GM12865 (cell line): ENCODE results near the gene CCDC136.

ENCODE experiments used
- DNase-seq: peaks from one replicate; pipeline ENCODE4 v3.0.0; 2010; ENCODE audit warnings: low read depth
- H3K4me3 ChIP-seq: 2 replicates; pipeline ENCODE4 v1.5.1; 2011; ENCODE audit warnings: mild to moderate bottlenecking, low read depth, low read length, control low read depth
- TF ChIP-seq, protein P1 (sequence below): IDR thresholded peaks from 2 replicates; pipeline ENCODE4 v1.5.1; 2011; ENCODE audit warnings: low read length, control low read depth, low read depth, inconsistent platforms; ENCODE audit not compliant: insufficient read depth; ENCODE audit errors: missing control alignments

Gene CCDC136

DNA sequence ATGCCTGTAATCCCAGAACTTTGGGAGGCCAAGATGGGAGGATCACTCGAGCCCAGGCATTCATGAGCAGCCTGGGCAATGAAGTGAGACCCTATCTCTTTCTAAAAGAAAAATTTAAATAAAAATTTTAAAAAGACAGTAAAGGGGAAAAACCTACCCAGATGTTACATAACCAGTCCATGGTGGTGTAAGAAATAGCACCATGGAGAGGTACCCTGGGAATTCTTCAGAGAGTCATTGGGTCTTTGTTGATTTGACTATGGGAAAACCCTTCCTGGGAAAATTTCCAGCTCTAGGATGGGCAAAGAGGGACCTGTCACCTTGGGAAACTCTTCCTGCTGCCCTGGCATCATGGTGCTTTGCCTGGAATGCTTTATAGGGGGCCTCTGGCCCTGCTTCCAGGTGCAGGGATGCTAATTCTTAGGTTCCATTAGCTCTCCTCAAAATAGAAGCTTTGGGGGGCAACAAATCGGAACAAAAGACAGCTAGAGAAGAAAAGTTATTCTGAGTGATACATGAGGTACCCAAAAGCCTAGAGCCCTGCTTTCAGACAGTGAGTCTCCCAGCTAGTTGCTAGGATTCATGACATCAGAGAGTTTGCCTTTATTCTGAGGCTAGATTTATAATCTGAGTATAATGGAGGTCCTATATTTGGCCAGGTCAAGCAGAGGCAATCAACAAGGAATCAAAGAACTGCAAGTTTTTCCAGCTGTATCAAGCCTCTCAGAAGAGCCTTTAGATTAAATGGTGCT lies 10.1 kb downstream of the CCDC136 start:
- no peak for DNase-seq
- TF ChIP-seq, protein P1, sequence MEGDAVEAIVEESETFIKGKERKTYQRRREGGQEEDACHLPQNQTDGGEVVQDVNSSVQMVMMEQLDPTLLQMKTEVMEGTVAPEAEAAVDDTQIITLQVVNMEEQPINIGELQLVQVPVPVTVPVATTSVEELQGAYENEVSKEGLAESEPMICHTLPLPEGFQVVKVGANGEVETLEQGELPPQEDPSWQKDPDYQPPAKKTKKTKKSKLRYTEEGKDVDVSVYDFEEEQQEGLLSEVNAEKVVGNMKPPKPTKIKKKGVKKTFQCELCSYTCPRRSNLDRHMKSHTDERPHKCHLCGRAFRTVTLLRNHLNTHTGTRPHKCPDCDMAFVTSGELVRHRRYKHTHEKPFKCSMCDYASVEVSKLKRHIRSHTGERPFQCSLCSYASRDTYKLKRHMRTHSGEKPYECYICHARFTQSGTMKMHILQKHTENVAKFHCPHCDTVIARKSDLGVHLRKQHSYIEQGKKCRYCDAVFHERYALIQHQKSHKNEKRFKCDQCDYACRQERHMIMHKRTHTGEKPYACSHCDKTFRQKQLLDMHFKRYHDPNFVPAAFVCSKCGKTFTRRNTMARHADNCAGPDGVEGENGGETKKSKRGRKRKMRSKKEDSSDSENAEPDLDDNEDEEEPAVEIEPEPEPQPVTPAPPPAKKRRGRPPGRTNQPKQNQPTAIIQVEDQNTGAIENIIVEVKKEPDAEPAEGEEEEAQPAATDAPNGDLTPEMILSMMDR, result no peak
- H3K4me3 ChIP-seq, result no peak overlapping the region

DNA sequence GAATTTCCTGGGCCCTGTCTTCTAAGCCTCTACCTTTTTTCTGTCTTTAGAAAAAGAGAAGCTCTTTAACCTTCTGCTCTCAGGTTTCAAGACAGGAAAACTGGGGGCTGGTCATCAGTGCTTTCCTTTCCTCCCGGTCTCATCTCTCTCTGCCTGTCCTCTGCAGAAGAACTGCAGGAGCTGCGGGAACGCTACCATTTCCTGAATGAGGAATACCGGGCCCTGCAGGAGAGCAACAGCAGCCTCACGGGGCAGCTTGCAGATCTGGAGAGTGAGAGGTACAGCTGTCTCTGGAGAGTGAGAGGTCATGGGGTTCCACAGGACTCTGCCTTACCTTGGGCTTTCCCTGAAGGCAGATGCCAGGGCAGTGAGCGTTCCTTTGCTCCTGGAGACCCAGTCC lies 12.7 kb downstream of the CCDC136 start:
- DNase-seq, result no peak
- no peak overlapping the region for H3K4me3 ChIP-seq
- TF ChIP-seq, protein P1, result no peak

DNA sequence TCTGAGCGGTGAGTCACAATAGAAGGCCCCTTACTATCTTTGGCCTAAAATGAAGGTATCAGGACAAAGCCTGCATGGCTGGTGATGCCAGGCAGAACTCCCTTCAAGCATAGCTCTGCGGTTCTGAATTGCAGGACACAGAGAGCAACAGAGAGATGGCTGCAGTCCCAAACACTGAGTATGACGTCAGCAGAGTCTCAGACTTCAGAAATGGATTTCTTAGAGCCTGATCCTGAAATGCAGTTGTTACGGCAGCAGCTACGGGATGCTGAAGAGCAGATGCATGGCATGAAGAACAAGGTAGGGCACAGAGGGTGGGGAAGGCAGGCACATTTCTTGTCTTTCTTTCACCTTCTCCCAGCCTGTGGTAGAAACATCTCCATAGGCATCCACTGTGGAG lies 13.5 kb downstream of the CCDC136 start:
- TF ChIP-seq, protein P1, result no peak
- DNase-seq, result no peak
- H3K4me3 ChIP-seq, result no peak overlapping the region

DNA sequence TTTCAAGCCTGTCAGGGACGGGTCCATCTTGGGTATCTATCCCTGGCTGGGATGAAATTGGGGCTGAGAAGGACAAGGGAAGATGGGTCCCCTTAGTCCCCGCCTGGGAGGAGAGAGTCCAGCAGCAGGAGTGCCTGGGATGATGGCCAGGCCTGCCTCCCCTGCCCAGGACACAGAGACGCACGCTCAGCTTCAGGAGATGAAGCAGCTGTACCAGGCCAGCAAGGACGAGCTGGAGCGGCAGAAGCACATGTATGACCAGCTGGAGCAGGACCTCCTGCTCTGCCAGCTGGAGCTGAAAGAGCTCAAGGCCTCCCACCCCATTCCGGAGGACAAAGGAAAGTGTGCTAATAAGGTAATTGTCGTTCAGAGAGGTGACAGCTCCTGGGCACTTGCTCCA lies 15.4 kb downstream of the CCDC136 start:
- no peak for DNase-seq
- TF ChIP-seq, protein P1, result no peak
- no peak overlapping the region for H3K4me3 ChIP-seq

DNA sequence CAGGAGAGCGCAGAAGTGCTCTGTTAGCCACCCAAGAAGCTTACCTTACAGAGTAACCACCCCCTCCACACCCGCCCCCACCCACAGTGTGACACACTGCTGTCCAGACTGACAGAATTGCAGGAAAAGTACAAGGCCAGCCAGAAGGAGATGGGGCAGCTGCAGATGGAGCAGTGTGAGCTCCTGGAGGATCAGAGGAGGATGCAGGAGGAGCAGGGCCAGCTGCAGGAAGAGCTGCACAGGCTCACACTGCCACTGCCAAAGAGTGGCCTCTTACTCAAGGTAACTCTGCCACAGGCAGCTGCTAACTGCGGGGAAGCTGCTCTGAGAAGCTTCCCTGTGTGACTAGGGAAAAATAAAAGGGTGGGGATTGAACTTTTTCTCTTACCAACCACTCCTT lies 17.6 kb downstream of the CCDC136 start:
- no peak overlapping the region for H3K4me3 ChIP-seq
- DNase-seq, result no peak

DNA sequence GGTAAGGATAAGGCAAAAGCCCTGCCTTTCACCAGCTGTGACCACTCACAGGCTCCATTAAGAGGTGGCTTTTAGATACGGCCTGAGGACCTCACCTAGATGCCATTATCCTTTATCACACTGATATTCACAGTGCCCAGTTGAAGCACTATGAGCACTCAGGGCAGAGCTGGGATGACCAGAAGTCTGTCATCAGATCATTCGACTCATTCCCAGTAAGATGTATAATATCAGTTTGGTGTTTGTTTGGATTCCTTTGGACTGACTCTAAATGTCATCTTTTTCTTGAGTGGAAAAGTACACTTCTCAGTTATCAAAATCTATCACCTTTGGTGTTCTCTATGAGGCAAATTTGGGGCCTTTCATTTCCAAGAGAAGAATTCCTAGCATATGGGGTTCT lies 18.7 kb downstream of the CCDC136 start:
- DNase-seq, result no peak
- TF ChIP-seq, protein P1, result no peak
- no peak overlapping the region for H3K4me3 ChIP-seq

More for the DNA sequence above, 17.6 kb downstream of the CCDC136 start:
- TF ChIP-seq, protein P1, result no peak

DNA sequence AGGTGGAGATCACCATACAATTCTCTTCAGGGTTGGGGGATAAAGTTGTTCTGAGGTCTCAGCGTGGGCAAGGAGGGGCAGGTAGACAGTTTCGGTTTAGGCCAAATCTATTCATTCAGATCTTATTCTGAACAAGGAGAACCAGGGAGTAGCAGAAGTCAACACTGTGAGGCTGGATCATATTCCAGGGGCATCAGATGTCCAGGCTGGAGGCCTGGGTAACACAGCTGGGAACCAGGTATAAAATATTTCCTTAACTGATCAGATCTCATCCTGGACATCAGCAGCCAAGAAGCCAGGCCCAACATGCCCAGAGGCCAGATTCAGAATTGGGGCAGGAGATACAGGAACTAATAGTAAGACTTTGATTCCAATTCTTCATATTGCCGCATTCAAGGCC lies 19.2 kb downstream of the CCDC136 start:
- TF ChIP-seq, protein P1, result no peak
- no peak overlapping the region for H3K4me3 ChIP-seq
- DNase-seq, result no peak
